A549 treated with CORT108297 at 1 μM for 4 hours (cell line): ENCODE measurements around the gene CCNK. TPM values are rescaled to one million over a fixed set of nuclear protein-coding genes. Genes with fewer than 3 reads are reported as not detected.

Experiments used
- total RNA-seq: library from RNA; stranded (reverse); fragments of 200-300 nt; extraction: Qiagen RNA extraction; gene quantifications from 5 replicates; pipeline ENCODE4 v1.2.3, GENCODE V29; 2022

The CCNK gene
- total RNA-seq = 44.7 to 62.2 TPM (median 45.6 TPM) in 5 replicates

DNA sequence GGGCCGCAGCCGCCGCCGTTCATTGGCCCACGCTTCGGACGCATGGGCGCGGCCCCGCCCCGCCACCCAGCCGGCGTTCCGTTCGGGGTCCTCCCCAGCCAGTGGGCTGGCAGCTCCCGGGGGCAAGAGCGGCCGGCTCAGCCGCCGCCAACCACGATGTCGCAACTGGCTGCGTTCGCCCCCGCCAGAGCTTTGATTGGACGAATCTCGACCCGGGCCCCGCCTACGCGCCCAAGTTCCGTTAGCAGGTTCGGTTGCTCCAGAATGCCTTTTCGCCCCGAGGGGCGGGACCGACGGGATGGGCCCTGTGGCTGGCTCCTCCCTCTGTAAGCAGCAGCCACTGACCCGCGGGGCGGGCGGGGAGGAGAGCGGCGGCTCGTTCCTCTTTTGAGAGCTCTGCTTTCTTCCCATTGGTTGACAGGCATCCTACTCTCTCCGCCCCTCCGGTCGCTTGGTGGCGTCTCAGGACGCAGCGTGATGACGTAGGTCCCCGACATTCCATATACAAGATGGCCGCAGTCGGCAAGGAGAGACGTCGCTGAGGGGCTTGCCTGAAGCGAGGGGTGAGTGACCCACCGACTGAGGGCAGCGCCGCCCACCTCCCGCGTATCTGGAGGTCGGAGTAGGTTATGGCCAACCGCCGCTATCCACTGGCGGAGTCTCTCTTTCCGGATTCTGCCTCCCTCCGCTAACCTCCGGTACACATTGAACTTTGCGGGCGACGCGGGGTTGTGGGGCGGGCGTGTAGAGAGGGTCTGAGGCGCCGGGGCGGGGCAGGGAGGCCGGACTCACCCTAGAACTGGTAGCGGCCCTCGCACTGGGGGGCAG lies at the start of gene CCNK:
CCNK (plus strand) TSS at position 493 of the 828 bp plus-strand sequence. CDS start 11,269 bp downstream, outside the sequence.

DNA sequence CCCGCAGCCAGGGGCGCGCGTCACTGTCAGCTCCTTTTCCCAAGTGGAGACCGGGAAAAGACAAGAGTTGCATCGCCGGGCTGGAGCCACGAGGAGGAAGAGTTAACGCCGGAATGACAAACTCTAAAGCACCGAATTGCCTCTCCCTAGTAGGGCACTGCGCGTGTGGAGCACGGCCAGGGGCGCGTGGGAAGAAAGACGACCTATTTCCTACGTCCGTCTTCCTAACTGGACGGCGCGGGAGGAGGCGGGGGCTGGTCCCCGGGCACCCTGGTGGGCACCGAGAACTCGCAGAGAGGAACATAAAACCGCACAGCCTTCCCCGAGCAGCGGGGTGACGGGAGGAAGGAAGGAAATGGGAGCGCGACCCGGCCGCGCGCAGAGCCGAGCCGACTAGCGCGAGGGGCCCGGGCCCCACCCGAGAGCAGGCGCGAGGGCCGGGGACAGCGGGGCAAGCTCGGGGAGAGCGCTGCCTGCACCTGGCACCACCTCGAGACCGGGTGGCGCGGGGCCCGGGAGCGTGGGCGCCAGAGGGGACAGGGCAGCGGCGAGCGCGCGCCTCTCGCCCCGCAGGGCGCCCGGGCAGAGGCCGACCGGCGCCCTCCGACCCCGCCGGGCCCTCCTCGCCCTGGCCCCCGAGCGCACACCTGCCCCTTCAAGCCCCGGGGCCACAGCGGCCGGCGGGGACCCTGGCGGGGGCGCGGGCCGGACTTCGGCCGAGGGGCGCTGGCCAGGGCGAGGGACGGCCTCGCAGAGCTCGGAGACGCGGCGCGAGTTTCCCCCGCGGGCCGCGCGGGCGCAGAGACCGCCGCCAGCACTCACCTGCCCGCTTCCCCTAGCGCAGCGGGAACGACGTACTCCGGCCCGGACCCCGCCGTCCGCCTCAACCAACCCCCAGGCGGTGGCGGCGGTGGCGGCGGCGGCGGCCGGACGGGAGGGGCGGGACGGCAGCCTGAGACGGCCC lies 1.0 kb upstream of the CCNK start, which contains the start of gene SETD3:
SETD3 (minus strand) TSS at position 954 of the 964 bp plus-strand sequence. CDS start 15,054 bp downstream, outside the sequence.

Other genes starting within 250 kb of the CCNK start
- gene BCL11B, start 209.2 kb upstream of the CCNK start, total RNA-seq = 0.18 to 0.24 TPM (median 0.21 TPM) in 5 replicates
- gene SETD3, start 550 bp upstream of the CCNK start, total RNA-seq = 43.7 to 56.4 TPM (median 48.1 TPM) in 5 replicates
- 31.6 to 42.6 TPM (median 39.9 TPM) in 5 replicates for gene CCDC85C, start 122.8 kb downstream of the CCNK start, total RNA-seq
- gene HHIPL1, start 163.7 kb downstream of the CCNK start, total RNA-seq = 0.14 to 0.34 TPM (median 0.22 TPM) in 5 replicates
- 0.09 to 0.22 TPM (median 0.15 TPM) in 5 replicates for gene CYP46A1, start 202.9 kb downstream of the CCNK start, total RNA-seq